H1 (cell line): ENCODE measurements around the gene HSD17B3.

Experiments
- BACH1 ChIP-seq: IDR thresholded peaks from 2 replicates; pipeline ENCODE4 v1.6.1; 2012; ENCODE audit warnings: low read length, improper control_type of control experiment
- EP300 ChIP-seq, 2 experiments: IDR thresholded peaks; 1 replicate in 1 of 2; 2 replicates in 1 of 2; pipeline ENCODE4 v1.6.1; 2011 to 2012; ENCODE audit warnings: low read depth in 2 of 2, low read length in 2 of 2, mild to moderate bottlenecking in 2 of 2, borderline replicate concordance in 1 of 2, inconsistent platforms in 1 of 2, moderate library complexity in 1 of 2
- EZH2 ChIP-seq: fragments of 200-600 bp; sonication (generic); IDR thresholded peaks from 2 replicates; pipeline ENCODE4 v1.7.1; 2012; ENCODE audit warnings: low read depth, mild to moderate bottlenecking, moderate library complexity, low read length, inconsistent platforms; ENCODE audit not compliant: severe bottlenecking
- POLR2A ChIP-seq, 2 experiments: IDR thresholded peaks; 1 replicate in 1 of 2; 2 replicates in 1 of 2; pipeline ENCODE4 v1.6.1; 2011; ENCODE audit warnings: low read depth in 2 of 2, low read length in 2 of 2, mild to moderate bottlenecking in 2 of 2; ENCODE audit errors: control extremely low read depth in 1 of 2
- POLR2AphosphoS5 ChIP-seq: IDR thresholded peaks from 2 replicates; pipeline ENCODE4 v1.6.1; 2011; ENCODE audit warnings: low read depth, low read length
- SIX5 ChIP-seq: IDR thresholded peaks from 2 replicates; pipeline ENCODE4 v1.6.1; 2011; ENCODE audit warnings: mild to moderate bottlenecking, low read depth, low read length
- TEAD4 ChIP-seq: IDR thresholded peaks from 2 replicates; pipeline ENCODE4 v1.6.1; 2012; ENCODE audit warnings: low read depth, low read length, inconsistent platforms, mixed read lengths
- TF ChIP-seq, protein P1 (sequence below), 3 experiments: IDR thresholded peaks; 1 replicate in 2 of 3; 2 replicates in 1 of 3; pipeline versions ENCODE4 v1.5.1 to v1.6.1; 2011; ENCODE audit warnings: low read length in 3 of 3, mild to moderate bottlenecking in 3 of 3, inconsistent platforms in 2 of 3, low read depth in 1 of 3, moderate library complexity in 1 of 3; ENCODE audit not compliant: insufficient read depth in 1 of 3; ENCODE audit errors: control extremely low read depth in 1 of 3

DNA sequence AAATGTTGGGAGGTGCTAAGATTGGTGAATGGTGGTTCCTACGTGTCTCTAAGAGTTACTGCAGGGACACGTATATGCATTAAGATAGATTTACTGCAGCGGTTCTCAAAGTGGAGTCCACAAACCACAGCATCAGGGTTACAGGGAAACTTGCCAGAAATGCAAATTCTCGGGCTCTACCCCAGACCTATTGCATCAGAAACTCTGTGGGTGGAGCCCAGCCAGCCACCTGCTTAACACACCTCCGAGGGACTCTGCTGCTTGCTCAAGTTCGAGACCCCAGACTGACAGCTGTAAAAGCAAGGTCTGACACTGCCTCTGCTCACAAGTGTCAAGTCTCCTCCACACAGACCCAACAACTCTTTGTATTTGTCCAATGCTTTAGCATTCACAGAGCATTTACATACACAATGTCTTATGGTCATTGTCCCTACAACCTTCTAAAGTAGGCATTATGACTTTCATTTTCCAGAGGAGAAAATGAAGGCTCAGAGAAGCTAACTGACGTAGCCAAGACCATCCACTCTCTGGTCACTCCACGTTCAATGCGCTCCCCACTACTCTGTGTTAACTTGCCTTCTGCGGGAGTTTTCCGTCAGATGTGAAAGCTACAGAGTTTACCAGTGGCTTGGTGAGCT, 48.8 kb downstream of the HSD17B3 start:
- no peak for TF ChIP-seq BACH1
- no peak for TF ChIP-seq EZH2
- TF ChIP-seq POLR2AphosphoS5: no peak
- TF ChIP-seq, protein P1, sequence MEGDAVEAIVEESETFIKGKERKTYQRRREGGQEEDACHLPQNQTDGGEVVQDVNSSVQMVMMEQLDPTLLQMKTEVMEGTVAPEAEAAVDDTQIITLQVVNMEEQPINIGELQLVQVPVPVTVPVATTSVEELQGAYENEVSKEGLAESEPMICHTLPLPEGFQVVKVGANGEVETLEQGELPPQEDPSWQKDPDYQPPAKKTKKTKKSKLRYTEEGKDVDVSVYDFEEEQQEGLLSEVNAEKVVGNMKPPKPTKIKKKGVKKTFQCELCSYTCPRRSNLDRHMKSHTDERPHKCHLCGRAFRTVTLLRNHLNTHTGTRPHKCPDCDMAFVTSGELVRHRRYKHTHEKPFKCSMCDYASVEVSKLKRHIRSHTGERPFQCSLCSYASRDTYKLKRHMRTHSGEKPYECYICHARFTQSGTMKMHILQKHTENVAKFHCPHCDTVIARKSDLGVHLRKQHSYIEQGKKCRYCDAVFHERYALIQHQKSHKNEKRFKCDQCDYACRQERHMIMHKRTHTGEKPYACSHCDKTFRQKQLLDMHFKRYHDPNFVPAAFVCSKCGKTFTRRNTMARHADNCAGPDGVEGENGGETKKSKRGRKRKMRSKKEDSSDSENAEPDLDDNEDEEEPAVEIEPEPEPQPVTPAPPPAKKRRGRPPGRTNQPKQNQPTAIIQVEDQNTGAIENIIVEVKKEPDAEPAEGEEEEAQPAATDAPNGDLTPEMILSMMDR (IDR thresholded peaks at IDR 0.05; ENCODE audit: control extremely low read depth in 1 of 3, insufficient read depth in 1 of 3, low read depth in 1 of 3, low read length in 3 of 3): no peak
- TF ChIP-seq EP300 (IDR thresholded peaks at IDR 0.05; ENCODE audit: borderline replicate concordance in 1 of 2, low read depth in 2 of 2, low read length in 2 of 2): no peak
- TF ChIP-seq SIX5: no peak
- TF ChIP-seq POLR2A (IDR thresholded peaks at IDR 0.05; ENCODE audit: control extremely low read depth in 1 of 2, low read depth in 2 of 2, low read length in 2 of 2): no peak
- no peak for TF ChIP-seq TEAD4
